GM12878 (cell line): ENCODE data around the gene VPS29. TPM values are rescaled to one million over a fixed set of nuclear protein-coding genes. Genes with fewer than 3 reads are reported as not detected.
A peak's percentile ranks its signal among the peaks of the same experiment; 100 is the strongest.

Experiments
- ATAC-seq: fragments of 200-7000 bp; cut with Tn5 transposase; 3 replicates; pipeline ENCODE4 v1.9.1; 2020; ENCODE audit warnings: mild to moderate bottlenecking, moderate library complexity
- BruUV-seq: library from RNA; stranded (reverse); fragments of 400-500 nt; replicated peaks from 2 replicates; lab custom pipeline; 2021; lab: Mats Ljungman, UMichigan
- CTCF ChIA-PET: fragments of 300-600 bp; sonication (Branson Sonifier 250); formaldehyde crosslinking; extraction: SDS; loops from one replicate; lab custom pipeline; 2021; ENCODE audit warnings: inconsistent platforms; lab: Yijun Ruan, JAX
- POLR2A ChIA-PET: fragments of 350-600 bp; formaldehyde crosslinking; extraction: SDS; loops from one replicate; lab custom pipeline; 2021; ENCODE audit warnings: inconsistent platforms; lab: Charles Lee
- RAD21 ChIA-PET: fragments of 300-600 bp; sonication (Branson Sonifier 250); formaldehyde crosslinking; loops from one replicate; lab custom pipeline; 2023; ENCODE audit warnings: antibody characterized with exemption; ENCODE audit not compliant: unreplicated experiment; lab: Charles Lee
- SMC1A ChIA-PET: fragments of 300-600 bp; sonication (Branson Sonifier 250); formaldehyde crosslinking; loops from one replicate; lab custom pipeline; 2023; ENCODE audit not compliant: unreplicated experiment, uncharacterized antibody; lab: Charles Lee
- DNase-seq: peaks from one replicate; pipeline ENCODE4 v3.0.0-alpha.2; 2011; ENCODE audit warnings: low read depth, low spot score
- FAIRE-seq: peaks from 3 replicates; lab custom pipeline; 2011; peaks lifted over from hg19 to GRCh38; lab: Jason Lieb, UNC
- H2AFZ ChIP-seq: 2 replicates; pipeline ENCODE4 v1.6.0; 2011; ENCODE audit warnings: low read depth, low read length, control low read depth; ENCODE audit not compliant: control insufficient read depth
- H3K27ac ChIP-seq: 2 replicates; pipeline ENCODE4 v1.5.1; 2011; ENCODE audit warnings: control low read depth; ENCODE audit not compliant: control insufficient read depth, insufficient read depth
- H3K27me3 ChIP-seq, 2 experiments: replicated peaks in 1 of 2; 2 replicates each; pipeline versions ENCODE4 v1.6.0 to v1.6.1; 2011; ENCODE audit warnings: low read length in 1 of 2; ENCODE audit not compliant: control insufficient read depth in 2 of 2, insufficient read depth in 2 of 2
- H3K36me3 ChIP-seq, 2 experiments: 2 replicates each; pipeline ENCODE4 v1.5.1; 2011; ENCODE audit warnings: low read length in 1 of 2; ENCODE audit not compliant: control insufficient read depth in 2 of 2, insufficient read depth in 2 of 2
- H3K4me1 ChIP-seq: 2 replicates; pipeline ENCODE4 v1.6.1; 2011; ENCODE audit warnings: mild to moderate bottlenecking, low read length, moderate library complexity, mixed read lengths; ENCODE audit not compliant: control insufficient read depth, insufficient read depth
- H3K4me2 ChIP-seq: 2 replicates; pipeline ENCODE4 v1.6.0; 2011; ENCODE audit warnings: control low read depth; ENCODE audit not compliant: control insufficient read depth, insufficient read depth
- H3K4me3 ChIP-seq: fragments of 200-600 bp; sonication (generic); 2 replicates; pipeline ENCODE4 v1.5.1; 2016
- H3K79me2 ChIP-seq: 2 replicates; pipeline ENCODE4 v1.6.0; 2011; ENCODE audit warnings: low read length; ENCODE audit not compliant: control insufficient read depth, insufficient read depth
- H3K9ac ChIP-seq: 2 replicates; pipeline ENCODE4 v1.8.0; 2011; ENCODE audit warnings: low read length, control low read depth, mixed read lengths; ENCODE audit not compliant: control insufficient read depth, insufficient read depth
- H3K9me3 ChIP-seq: replicated peaks from 3 replicates; pipeline ENCODE4 v1.5.1; 2011; ENCODE audit warnings: mild to moderate bottlenecking, low read length; ENCODE audit not compliant: control insufficient read depth, insufficient read depth
- H4K20me1 ChIP-seq: 2 replicates; pipeline ENCODE4 v1.6.0; 2011; ENCODE audit not compliant: control insufficient read depth, insufficient read depth
- BHLHE40 ChIP-seq, 2 experiments: fragments of 450-650 bp in 1 of 2; IDR thresholded peaks; 2 replicates each; pipeline ENCODE4 v1.6.1; 2011 to 2017; ENCODE audit warnings: low read depth in 2 of 2, borderline replicate concordance in 1 of 2, improper control_type of control experiment in 1 of 2, low read length in 1 of 2, mild to moderate bottlenecking in 1 of 2
- CEBPB ChIP-seq, 2 experiments: fragments of 150-350 bp in 1 of 2; IDR thresholded peaks; 2 replicates each; pipeline ENCODE4 v1.6.1; 2012 to 2014; ENCODE audit warnings: low read depth in 2 of 2, low read length in 2 of 2, borderline replicate concordance in 1 of 2, inconsistent platforms in 1 of 2
- CHD2 ChIP-seq: IDR thresholded peaks from 2 replicates; pipeline ENCODE4 v1.6.1; 2011; ENCODE audit warnings: low read depth, low read length, improper control_type of control experiment, borderline replicate concordance
- CREM ChIP-seq: IDR thresholded peaks from 2 replicates; pipeline ENCODE4 v1.6.1; 2014; ENCODE audit warnings: antibody characterized with exemption, low read depth
- ELK1 ChIP-seq: IDR thresholded peaks from 2 replicates; pipeline ENCODE4 v1.6.1; 2012; ENCODE audit warnings: low read depth, low read length, improper control_type of control experiment
- EP300 ChIP-seq, 2 experiments: fragments of 150-350 bp in 1 of 2; IDR thresholded peaks; 2 replicates each; pipeline ENCODE4 v1.6.1; 2011 to 2012; ENCODE audit warnings: low read depth in 2 of 2, low read length in 2 of 2, borderline replicate concordance in 1 of 2, improper control_type of control experiment in 1 of 2, inconsistent platforms in 1 of 2; ENCODE audit not compliant: control insufficient read depth in 1 of 2
- FOXM1 ChIP-seq: IDR thresholded peaks from 2 replicates; pipeline ENCODE4 v1.6.1; 2012; ENCODE audit warnings: low read depth, mild to moderate bottlenecking, inconsistent platforms, low read length, moderate library complexity
- MEF2A ChIP-seq: IDR thresholded peaks from 2 replicates; pipeline ENCODE4 v1.6.1; 2011; ENCODE audit warnings: low read depth, mild to moderate bottlenecking, low read length, moderate library complexity; ENCODE audit not compliant: insufficient read depth
- MEF2B ChIP-seq: fragments of 450-650 bp; IDR thresholded peaks from 2 replicates; pipeline ENCODE4 v1.6.1; 2018; ENCODE audit warnings: mild to moderate bottlenecking, moderate library complexity; ENCODE audit not compliant: partially characterized antibody, poor library complexity, severe bottlenecking
- MLLT1 ChIP-seq: fragments of 450-650 bp; IDR thresholded peaks from 2 replicates; pipeline ENCODE4 v1.6.1; 2016; ENCODE audit warnings: mild to moderate bottlenecking
- POLR2AphosphoS2 ChIP-seq: IDR thresholded peaks from 2 replicates; pipeline ENCODE4 v1.6.1; 2011; ENCODE audit warnings: low read depth, mild to moderate bottlenecking, low read length, improper control_type of control experiment, moderate library complexity
- RUNX3 ChIP-seq: IDR thresholded peaks from 2 replicates; pipeline ENCODE4 v1.6.1; 2012; ENCODE audit warnings: low read length, inconsistent platforms
- SPI1 ChIP-seq: IDR thresholded peaks from 2 replicates; pipeline ENCODE4 v1.6.1; 2011; ENCODE audit warnings: low read depth, mild to moderate bottlenecking, low read length, moderate library complexity, borderline replicate concordance; ENCODE audit not compliant: insufficient read depth
- ZNF592 ChIP-seq: fragments of 450-650 bp; IDR thresholded peaks from 2 replicates; pipeline ENCODE4 v1.6.1; 2017; ENCODE audit warnings: mild to moderate bottlenecking, moderate library complexity
- WGBS: methylation state at CpG from one replicate; pipeline ENCODE4 v1.1.6; 2016; ENCODE audit warnings: low lambda C conversion rate; ENCODE audit not compliant: insufficient replicate concordance, insufficient coverage; ENCODE audit errors: missing lambda C conversion rate; 5-methylcytosine and 5-hydroxymethylcytosine counted together
- in situ Hi-C: fragments of 300-500 bp; cut with MboI; formaldehyde crosslinking; loops from 9 replicates; pipeline ENCODE4 v1.14.3; 2018; ENCODE audit warnings: mixed read lengths
- intact Hi-C: fragments of 100-400 bp; cut with micrococcal nuclease; formaldehyde crosslinking; loops from one replicate; pipeline ENCODE4 v1.14.2; 2022; ENCODE audit not compliant: unreplicated experiment
- polyA plus RNA-seq, 11 experiments: library from polyadenylated mRNA; depleted of rRNA in 4 of 11; unstranded in 6 of 11; stranded (reverse) in 5 of 11; fragments of >200 nt; fragmentation: Nextera tagmentation in 4 of 11; fragmentation: Illumina TruSeq in 1 of 11; extraction: Ambion mirVana in 4 of 11; extraction: Trizol in 1 of 11; gene quantifications; 1 replicate in 1 of 11; 2 replicates in 10 of 11; pipeline versions ENCODE4 v1.2.1 to v1.2.3, GENCODE V29; 2011 to 2016; ENCODE audit warnings: inconsistent platforms in 2 of 11, missing spikeins in 2 of 11, low read depth in 1 of 11
- total RNA-seq, 4 experiments: library from RNA; depleted of rRNA in 3 of 4; stranded (reverse); fragments of >200 nt in 3 of 4; fragmentation: Illumina TruSeq in 1 of 4; extraction: Trizol in 1 of 4; gene quantifications; 2 replicates each; pipeline versions ENCODE4 v1.2.1 to v1.2.3, GENCODE V29; 2013 to 2021

The VPS29 gene
- total and polyA plus RNA-seq, 10 of the 15 experiments (the other 5 are each of a cell fraction or from before 2014, with no cell fraction given) = 65.3 to 405 (median 206) TPM

- FAIRE-seq (no peak), DNase-seq (no peak), ATAC-seq (peak; percentile 5; the same call in 2 of the 3 replicates)
- peak overlapping the region; percentile 62 for H3K4me2 ChIP-seq
- no peaks in the 10 kb centered on the region for H4K20me1 ChIP-seq
- ChIA-PET SMC1A (interaction anchor here (1.0 to 18.4 kb wide), 10 partner anchors 9 to 74 kb away, joined by 4 to 308 read pairs (median 17); no protein-coding TSS in a partner anchor), CTCF (interaction anchor here (0.9 to 5.4 kb wide), 6 partner anchors 11 to 80 kb away, joined by 3 to 52 read pairs (median 12); partner anchors contain the start of gene ARPC3), POLR2A (interaction anchor here (0.5 to 10.4 kb wide), 4 partner anchors 8 to 48 kb away, joined by 3 to 122 read pairs (median 10); no protein-coding TSS in a partner anchor), RAD21 (interaction anchor here (0.7 to 7.3 kb wide), 10 partner anchors 8 to 76 kb away, joined by 3 to 109 read pairs (median 4); partner anchors contain the start of genes FAM216A and GPN3)
- H3K27me3 ChIP-seq = no peaks in the 10 kb centered on the region
- H3K27ac ChIP-seq = peak overlapping the region; percentile 80
- intact Hi-C loops = loop anchor here (2.0 to 10.0 kb wide), 2 partner anchors 52 to 354 kb away; partner anchors contain the start of gene PPTC7
- BruUV-seq = no TSS peak
- peaks cover 61% of the 10 kb centered on the region for H3K4me1 ChIP-seq
- WGBS = 3% methylated on average over 2 of the region's 2 CpGs
- H3K4me3 ChIP-seq = no peak overlapping the region
- peaks cover 0 to 11% of the 10 kb centered on the region in 2 experiments; a peak in 2 of 4 replicates for H3K36me3 ChIP-seq
- peaks cover 31% of the 10 kb centered on the region for H3K79me2 ChIP-seq
- H3K9me3 ChIP-seq = no peaks in the 10 kb centered on the region
- no peak overlapping the region for H2AFZ ChIP-seq
- in situ Hi-C loops = no loop called here
- no peak overlapping the region; the same call in 1 of the 2 replicates for H3K9ac ChIP-seq
- TF ChIP-seq BHLHE40 (IDR thresholded peaks at IDR 0.05; ENCODE audit: borderline replicate concordance in 1 of 2, low read depth in 2 of 2, low read length in 1 of 2) (peak; percentile 48 to 51; a peak in 2 of 4 replicates), EP300 (IDR thresholded peaks at IDR 0.05; ENCODE audit: borderline replicate concordance in 1 of 2, control insufficient read depth in 1 of 2, low read depth in 2 of 2, low read length in 2 of 2) (no peak), CEBPB (IDR thresholded peaks at IDR 0.05; ENCODE audit: borderline replicate concordance in 1 of 2, low read depth in 2 of 2, low read length in 2 of 2) (no peak), MLLT1 (no peak), CREM (0 out of 2 replicates have a peak, but pooled peaks have one; percentile 18), MEF2A (peak; percentile 59; the same call in 1 of the 2 replicates), RUNX3 (peak; percentile 53), FOXM1 (0 out of 2 replicates have a peak, but pooled peaks have one; percentile 20), CHD2 (peak; percentile 41; the same call in 1 of the 2 replicates), MEF2B (peak; percentile 35), POLR2AphosphoS2 (0 out of 2 replicates have a peak, but pooled peaks have one; percentile 14), SPI1 (0 out of 2 replicates have a peak, but pooled peaks have one; percentile 6), ELK1 (no peak), ZNF592 (0 out of 2 replicates have a peak, but pooled peaks have one; percentile 1)
Measured at GRCh38 chr12:110530511-110530910, 28.6 kb upstream of the VPS29 start.
